Pancreas (tissue), 10 donors: Measurements from ENCODE around the gene STIL. TPM values are rescaled to one million over a fixed set of nuclear protein-coding genes. Genes with fewer than 3 reads are reported as not detected.

Source experiments
- ATAC-seq, 4 donors: fragments of 200-7000 bp; cut with Tn5 transposase; one replicate each; pipeline versions ENCODE4 v1.8.0 to v1.9.1; 2020; ENCODE audit warnings: mild to moderate bottlenecking in 4 of 4, moderate library complexity in 4 of 4
- DNase-seq, 6 donors: peaks; one replicate each; pipeline ENCODE4 v3.0.0-alpha.2; 2020
- FAIRE-seq: peaks from 2 replicates; lab custom pipeline; 2012; peaks lifted over from hg19 to GRCh38; lab: Jason Lieb, UNC
- H3K27ac ChIP-seq, 4 donors: fragments of 200-600 bp; sonication (generic); 1 replicate in 3 of 4; 2 replicates in 1 of 4; pipeline versions ENCODE4 v1.5.0 to v1.8.0; 2020
- H3K27me3 ChIP-seq, 4 donors: fragments of 200-600 bp; one replicate each; pipeline ENCODE4 v1.8.0; 2021
- H3K36me3 ChIP-seq, 3 donors: fragments of 200-600 bp; sonication (generic) in 1 of 3; one replicate each; pipeline versions ENCODE4 v1.5.0 to v1.8.0; 2020 to 2021
- H3K4me1 ChIP-seq, 3 donors: fragments of 200-600 bp; one replicate each; pipeline ENCODE4 v1.8.0; 2021
- H3K4me3 ChIP-seq, 4 donors: fragments of 200-600 bp; sonication (generic) in 2 of 4; one replicate each; pipeline versions ENCODE4 v1.5.0 to v1.8.0; 2020 to 2021
- H3K9me3 ChIP-seq, 4 donors: fragments of 200-600 bp; one replicate each; pipeline ENCODE4 v1.8.0; 2021
- CTCF ChIP-seq, 4 donors: fragments of 200-600 bp; sonication (generic) in 3 of 4; IDR thresholded peaks; one replicate each; pipeline versions ENCODE4 v1.5.0 to v1.8.0; 2021; ENCODE audit warnings: antibody characterized with exemption in 4 of 4
- WGBS, 2 donors: extraction: QIAGEN DNeasy Blood & Tissue Kit; methylation state at CpG; one replicate each; pipeline ENCODE4 v1.1.7; 2013; 5-methylcytosine and 5-hydroxymethylcytosine counted together
- intact Hi-C, 3 donors: fragments of 100-400 bp; cut with DNase I; formaldehyde crosslinking; loops; one replicate each; pipeline versions ENCODE4 v1.11.1 to v1.14.2; 2022
- polyA plus RNA-seq, 2 donors: library from polyadenylated mRNA; stranded (reverse); fragments of 200-250 nt; gene quantifications; one replicate each; pipeline ENCODE4 v1.2.3, GENCODE V29; 2013
- total RNA-seq, 6 donors: library from RNA; stranded (reverse); fragmentation: NEBNext Ultra II Directional in 4 of 6; extraction: Animal tissue kit (Norgen Biotek cat#: 25700) in 4 of 6; gene quantifications; one replicate each; pipeline versions ENCODE4 v1.2.1 to v1.2.4, GENCODE V29; 2021 to 2023
- donor health status: healthy with polysubstance abuse.
- donor health status: DM: no; HTN: no; CAD: no; lungs with moderate emphysema.
- donor health status: DM: no; HTN: no; CAD: no.
- donor health status: control.
- donor health status: control.
- donor health status: Bipolar disorder and iron deficiency.
- donor health status: DM: yes; HTN: yes; CAD: no.
- donor health status: DM: no; HTN: no; CAD: no.
- donor health status: DM: no; HTN: no; CAD: no.
- donor health status: DM: yes; HTN: yes; CAD: no.

STIL gene
- total and polyA plus RNA-seq, 8 donors: 0.43 to 1.5 (median 0.53) TPM

DNA sequence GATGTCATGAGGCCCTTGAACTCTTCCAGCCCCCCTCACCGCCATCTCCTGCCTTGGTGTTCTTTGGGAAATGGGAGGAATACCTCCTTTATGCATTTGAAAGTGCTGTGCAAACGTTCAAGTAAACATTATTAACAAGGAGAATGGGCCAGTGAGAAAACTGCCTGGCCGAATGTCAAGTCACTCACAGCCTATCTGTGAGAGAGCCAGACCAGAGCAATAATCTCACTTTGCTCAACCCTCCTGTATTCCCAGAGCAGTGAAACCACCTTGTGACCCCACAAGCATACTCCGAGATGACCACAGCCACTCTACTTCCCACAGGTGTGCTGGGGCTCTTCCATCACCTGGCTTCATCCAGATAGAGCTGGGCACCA lies 87.1 kb downstream of the STIL start:
- DNase-seq (no peak), FAIRE-seq (no peak), ATAC-seq (no peak)
- H3K4me1 ChIP-seq: peaks cover 0 to 9% (median 8%) of the 10 kb centered on the region in 3 donors
- H3K27ac ChIP-seq: no peak overlapping the region
- no peak overlapping the region for H3K4me3 ChIP-seq
- 62 to 69% methylated on average over 4 of the region's 4 CpGs for WGBS, 2 donors
- H3K36me3 ChIP-seq: no peaks in the 10 kb centered on the region
- peaks cover 0 to 40% (median 3%) of the 10 kb centered on the region in 4 donors for H3K27me3 ChIP-seq
- no peak for TF ChIP-seq CTCF (IDR thresholded peaks at IDR 0.05)
- H3K9me3 ChIP-seq: no peaks in the 10 kb centered on the region
- intact Hi-C loops: no loop called here

DNA sequence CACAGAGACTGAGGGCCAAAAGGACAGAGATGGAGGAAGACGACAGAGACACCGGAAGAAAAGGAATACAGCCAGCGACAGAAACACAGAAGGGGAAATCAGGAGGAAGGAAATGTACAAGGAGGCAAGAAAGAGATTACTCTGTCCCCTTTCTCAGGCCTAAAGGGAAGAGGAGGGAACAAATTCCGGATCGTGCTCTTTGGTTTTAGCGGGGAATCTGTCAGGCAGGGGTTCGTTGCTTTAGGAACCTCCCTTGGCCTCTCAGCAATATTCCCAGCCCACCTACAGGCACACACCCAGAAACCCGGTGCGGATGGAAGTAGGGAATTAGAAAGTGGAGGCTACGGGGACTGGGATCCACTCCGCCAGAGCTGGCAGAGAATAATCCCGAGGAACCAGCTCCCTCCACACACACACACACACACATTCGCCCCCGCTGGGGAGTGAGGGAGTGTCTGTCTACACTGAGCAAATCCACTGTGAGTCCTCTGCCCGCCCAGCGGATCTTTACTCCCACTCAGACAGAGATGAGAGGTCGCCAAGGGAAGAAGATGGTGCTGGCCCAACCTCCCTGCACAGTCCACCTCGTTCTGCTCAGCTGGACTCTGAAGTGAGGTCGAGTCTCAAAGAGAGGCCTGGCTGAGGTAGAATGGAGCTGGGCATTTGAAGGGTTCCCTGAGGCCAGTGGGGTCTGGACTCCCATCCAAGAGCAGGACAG lies 87.7 kb downstream of the STIL start:
- H3K27me3 ChIP-seq: peaks cover 0 to 37% (median 3%) of the 10 kb centered on the region in 4 donors
- intact Hi-C loops: no loop called here
- no peaks in the 10 kb centered on the region for H3K36me3 ChIP-seq
- peaks cover 0 to 8% (median 4%) of the 10 kb centered on the region in 3 donors for H3K4me1 ChIP-seq
- no peak for ATAC-seq
- H3K27ac ChIP-seq: no peak overlapping the region
- 38 to 40% methylated on average over 19 of the region's 19 CpGs for WGBS, 2 donors
- peak in 1 of 6 donors; percentile 41 for DNase-seq
- TF ChIP-seq CTCF (IDR thresholded peaks at IDR 0.05): no peak
- FAIRE-seq: no peak
- H3K4me3 ChIP-seq: peak overlapping the region in 1 of 4 donors; percentile 40
- H3K9me3 ChIP-seq: no peaks in the 10 kb centered on the region

- H3K4me3 ChIP-seq: peak overlapping the region in 3 of 4 donors; percentile 16 to 40 (median 28)
- DNase-seq (peak in 2 of 6 donors; percentile 63 to 66), ATAC-seq (peak in 3 of 4 donors; percentile 51 to 70 (median 54)), FAIRE-seq (no peak)
- intact Hi-C loops: no loop called here
- 2 to 3% methylated on average over 42 to 79 of the region's 79 CpGs for WGBS, 2 donors
- H3K27me3 ChIP-seq: peaks cover 0 to 30% (median 3%) of the 10 kb centered on the region in 4 donors
- H3K9me3 ChIP-seq: no peaks in the 10 kb centered on the region
- H3K4me1 ChIP-seq: peaks cover 0 to 8% (median 4%) of the 10 kb centered on the region in 3 donors
- H3K36me3 ChIP-seq: no peaks in the 10 kb centered on the region
- no peak for TF ChIP-seq CTCF (IDR thresholded peaks at IDR 0.05)
- no peak overlapping the region for H3K27ac ChIP-seq
These were observed 88.4 kb downstream of the STIL start for GRCh38 chr1:47225430-47226100.

DNA sequence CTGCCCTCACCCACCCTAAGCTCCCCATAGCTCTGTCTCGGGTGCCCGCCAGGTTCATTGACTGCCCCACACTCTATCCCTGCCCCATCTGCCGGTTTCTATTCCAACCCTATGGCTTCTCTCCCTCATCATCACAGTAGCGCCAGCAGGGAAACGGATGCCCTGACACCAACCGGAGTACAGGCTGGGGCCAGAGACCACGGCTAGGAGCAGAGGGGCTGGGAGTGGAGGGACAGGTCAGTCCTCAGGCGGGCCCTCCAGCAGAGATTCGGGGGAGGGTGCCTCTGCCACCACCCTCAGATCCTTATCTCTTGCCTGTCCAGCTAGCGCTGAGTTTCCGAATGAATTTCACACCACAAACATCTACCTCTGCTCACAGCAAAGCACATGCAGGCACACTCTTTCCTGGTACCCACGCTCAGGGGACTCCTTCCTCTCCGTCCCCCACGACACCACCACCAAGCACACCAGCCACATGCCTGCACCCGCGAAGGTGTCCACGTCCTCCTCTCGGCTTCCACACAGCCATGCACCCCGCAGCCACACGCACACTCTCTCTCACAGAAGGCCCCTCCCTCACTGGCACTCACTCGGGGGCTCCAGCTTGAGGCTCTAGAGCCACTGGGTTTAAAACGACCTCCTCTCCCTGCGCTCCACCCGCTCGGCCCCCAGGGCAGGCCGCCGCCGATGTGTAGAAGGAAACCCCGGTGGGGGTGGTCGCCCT lies 89.1 kb downstream of the STIL start:
- no peak for TF ChIP-seq CTCF (IDR thresholded peaks at IDR 0.05)
- no peaks in the 10 kb centered on the region for H3K9me3 ChIP-seq
- no peak overlapping the region for H3K27ac ChIP-seq
- H3K4me1 ChIP-seq: peaks cover 0 to 8% (median 4%) of the 10 kb centered on the region in 3 donors
- peak overlapping the region in 3 of 4 donors; percentile 16 to 40 (median 28) for H3K4me3 ChIP-seq
- DNase-seq (peak in 1 of 6 donors; percentile 67), FAIRE-seq (no peak), ATAC-seq (peak in 3 of 4 donors; percentile 20 to 32 (median 28))
- peaks cover 0 to 26% (median 2%) of the 10 kb centered on the region in 4 donors for H3K27me3 ChIP-seq
- WGBS, 2 donors: 5 to 10% methylated on average over 29 to 30 of the region's 30 CpGs
- no peaks in the 10 kb centered on the region for H3K36me3 ChIP-seq
- intact Hi-C loops: no loop called here
